Left kidney (tissue), 2 donors: Measurements from ENCODE around the gene TFAP2A. TPM values are rescaled to one million over a fixed set of nuclear protein-coding genes. Genes with fewer than 3 reads are reported as not detected.
A peak's percentile ranks its signal among the peaks of the same experiment; 100 is the strongest.

Experiments
- DNase-seq: peaks from one replicate; pipeline ENCODE4 v3.0.0-alpha.2; 2013
- polyA plus RNA-seq: library from polyadenylated mRNA; unstranded; fragments of 120-200 nt; gene quantifications from one replicate; pipeline ENCODE4 v1.2.1, GENCODE V29; 2013; ENCODE audit not compliant: insufficient read length

TFAP2A gene
- polyA plus RNA-seq, 1 donor = 33.6 TPM

GRCh38 chr6:10400330-10400729, 14.5 kb downstream of the TFAP2A start:
- no peak for DNase-seq

- no peak for DNase-seq
These were observed 15.4 kb downstream of the TFAP2A start for GRCh38 chr6:10399451-10399850.

GRCh38 chr6:10398446-10399218, 16.2 kb downstream of the TFAP2A start:
- no peak for DNase-seq

- no peak for DNase-seq
These were observed 17.0 kb downstream of the TFAP2A start for GRCh38 chr6:10397756-10398445.

- no peak for DNase-seq
These were observed 18.1 kb downstream of the TFAP2A start for GRCh38 chr6:10396785-10397184.

- DNase-seq = no peak
These were observed 18.9 kb downstream of the TFAP2A start for GRCh38 chr6:10395704-10396546.

GRCh38 chr6:10395171-10395703, 19.6 kb downstream of the TFAP2A start:
- DNase-seq = no peak

- DNase-seq = no peak
These were observed 21.2 kb downstream of the TFAP2A start for GRCh38 chr6:10393544-10394225.

GRCh38 chr6:10391799-10392198, 23.1 kb downstream of the TFAP2A start:
- no peak for DNase-seq

GRCh38 chr6:10391299-10391630, 23.6 kb downstream of the TFAP2A start:
- DNase-seq = no peak

GRCh38 chr6:10390495-10391298, 24.2 kb downstream of the TFAP2A start:
- DNase-seq = no peak

GRCh38 chr6:10389739-10390494, 25.0 kb downstream of the TFAP2A start:
- peak; percentile 8 for DNase-seq

GRCh38 chr6:10386756-10387654, 27.9 kb downstream of the TFAP2A start:
- peak; percentile 7 for DNase-seq

- no peak for DNase-seq
These were observed 28.7 kb downstream of the TFAP2A start for GRCh38 chr6:10386220-10386619.

GRCh38 chr6:10385524-10386132, 29.2 kb downstream of the TFAP2A start:
- no peak for DNase-seq

GRCh38 chr6:10384610-10385523, 30.0 kb downstream of the TFAP2A start:
- DNase-seq = no peak

GRCh38 chr6:10384091-10384609, 30.7 kb downstream of the TFAP2A start:
- DNase-seq = no peak
